Prostate gland (tissue), 2 donors: Measurements from ENCODE around the gene MAIP1. TPM values are rescaled to one million over a fixed set of nuclear protein-coding genes. Genes with fewer than 3 reads are reported as not detected.

ENCODE experiments used
- DNase-seq: peaks from one replicate; pipeline ENCODE4 v3.0.0-alpha.2; 2019; ENCODE audit warnings: low spot score
- H3K27ac ChIP-seq, 2 donors: fragments of 200-600 bp; sonication (generic); 2 replicates each; pipeline ENCODE4 v1.5.1; 2017 to 2019
- H3K27me3 ChIP-seq: fragments of 200-600 bp; sonication (generic); replicated peaks from 2 replicates; pipeline ENCODE4 v1.5.1; 2019; ENCODE audit not compliant: insufficient read depth
- H3K36me3 ChIP-seq, 2 donors: fragments of 200-600 bp; sonication (generic); 1 replicate in 1 of 2; 2 replicates in 1 of 2; pipeline versions ENCODE4 v1.5.1 to v1.8.1; 2017 to 2019
- H3K4me1 ChIP-seq: fragments of 200-600 bp; sonication (generic); replicated peaks from 2 replicates; pipeline ENCODE4 v1.5.1; 2019
- H3K4me3 ChIP-seq, 2 donors: fragments of 200-600 bp; sonication (generic); 2 replicates each; pipeline ENCODE4 v1.5.1; 2017 to 2019
- H3K9me3 ChIP-seq: fragments of 200-600 bp; sonication (generic); 2 replicates; pipeline ENCODE4 v1.5.1; 2017
- CTCF ChIP-seq, 4 experiments: fragments of 200-600 bp in 2 of 4; fragments of 450-650 bp in 2 of 4; sonication (generic) in 2 of 4; IDR thresholded peaks; 1 replicate in 3 of 4; 2 replicates in 1 of 4; pipeline ENCODE4 v1.5.1; 2016 to 2019; ENCODE audit warnings: antibody characterized with exemption in 4 of 4, mild to moderate bottlenecking in 2 of 4, moderate library complexity in 2 of 4
- POLR2A ChIP-seq: fragments of 450-650 bp; IDR thresholded peaks from one replicate; pipeline ENCODE4 v1.6.1; 2016; ENCODE audit warnings: antibody characterized with exemption, mild to moderate bottlenecking
- POLR2AphosphoS5 ChIP-seq: sonication (generic); formaldehyde crosslinking; IDR thresholded peaks from one replicate; pipeline ENCODE4 v1.6.1; 2017; ENCODE audit warnings: antibody characterized with exemption
- WGBS: methylation state at CpG from one replicate; pipeline ENCODE4 v1.1.5; 2018; 5-methylcytosine and 5-hydroxymethylcytosine counted together
- intact Hi-C: fragments of 100-400 bp; cut with DNase I; formaldehyde crosslinking; loops from one replicate; pipeline ENCODE4 v1.14.2; 2022
- total RNA-seq, 2 donors: library from RNA; depleted of rRNA; stranded (reverse); fragments of >200 nt; gene quantifications; one replicate each; pipeline ENCODE4 v1.1.0, GENCODE V29; 2016

The MAIP1 gene
- total RNA-seq, 2 donors from 2014 or later: 13.2 to 20.4 TPM

DNA sequence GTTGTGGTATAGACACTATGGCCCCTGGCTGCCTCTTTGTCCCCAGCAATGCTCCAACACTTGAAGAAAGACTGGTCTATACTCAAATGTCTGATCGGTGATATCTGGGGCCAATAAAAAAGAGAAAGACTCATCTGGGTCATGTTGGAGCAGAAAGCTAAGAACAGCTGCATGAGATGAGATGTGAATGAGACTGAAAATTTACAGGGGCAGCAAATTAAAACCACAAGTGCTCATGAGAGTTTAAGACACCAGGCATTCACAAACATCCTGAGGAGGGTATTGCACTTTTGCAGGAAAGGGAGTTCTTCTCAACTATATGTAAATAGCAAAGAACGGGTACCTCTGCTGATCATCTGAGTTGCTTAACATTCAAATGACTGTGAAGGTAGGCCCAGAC lies 36.3 kb downstream of the MAIP1 start:
- WGBS: 93% methylated on average over 2 of the region's 2 CpGs
- Histone ChIP-seq H3K27me3 (no peaks in the 10 kb centered on the region), H3K9me3 (no peaks in the 10 kb centered on the region), H3K27ac (no peak overlapping the region), H3K36me3 (no peaks in the 10 kb centered on the region), H3K4me1 (no peaks in the 10 kb centered on the region), H3K4me3 (no peak overlapping the region)
- no peak for DNase-seq
- TF ChIP-seq POLR2A: no peak
- TF ChIP-seq CTCF (IDR thresholded peaks at IDR 0.05): no peak
- TF ChIP-seq POLR2AphosphoS5: no peak
- intact Hi-C loops: no loop called here

- Histone ChIP-seq H3K27me3 (no peaks in the 10 kb centered on the region), H3K9me3 (no peaks in the 10 kb centered on the region), H3K4me3 (no peak overlapping the region), H3K4me1 (no peaks in the 10 kb centered on the region), H3K36me3 (no peaks in the 10 kb centered on the region), H3K27ac (no peak overlapping the region)
- 95% methylated on average over 3 of the region's 3 CpGs for WGBS
- intact Hi-C loops: no loop called here
- TF ChIP-seq POLR2AphosphoS5 (no peak), POLR2A (no peak), CTCF (IDR thresholded peaks at IDR 0.05) (no peak)
- no peak for DNase-seq
These were observed 36.9 kb downstream of the MAIP1 start for GRCh38 chr2:199992296-199992695.

GRCh38 chr2:199994371-199994770 lies 39.0 kb downstream of the MAIP1 start:
- Histone ChIP-seq H3K4me1 (no peaks in the 10 kb centered on the region), H3K4me3 (no peak overlapping the region), H3K27ac (no peak overlapping the region), H3K9me3 (no peaks in the 10 kb centered on the region), H3K27me3 (no peaks in the 10 kb centered on the region), H3K36me3 (no peaks in the 10 kb centered on the region)
- TF ChIP-seq CTCF (IDR thresholded peaks at IDR 0.05): no peak
- TF ChIP-seq POLR2A: no peak
- TF ChIP-seq POLR2AphosphoS5: no peak
- intact Hi-C loops: no loop called here
- 77% methylated on average over 3 of the region's 3 CpGs for WGBS
- DNase-seq: no peak

GRCh38 chr2:199994896-199995295 lies 39.5 kb downstream of the MAIP1 start:
- Histone ChIP-seq H3K36me3 (no peaks in the 10 kb centered on the region), H3K27me3 (no peaks in the 10 kb centered on the region), H3K4me1 (no peaks in the 10 kb centered on the region), H3K27ac (no peak overlapping the region), H3K9me3 (no peaks in the 10 kb centered on the region), H3K4me3 (no peak overlapping the region)
- no peak for DNase-seq
- intact Hi-C loops: no loop called here
- 93% methylated on average over 2 of the region's 2 CpGs for WGBS
- TF ChIP-seq CTCF (IDR thresholded peaks at IDR 0.05) (no peak), POLR2AphosphoS5 (no peak), POLR2A (no peak)

DNA sequence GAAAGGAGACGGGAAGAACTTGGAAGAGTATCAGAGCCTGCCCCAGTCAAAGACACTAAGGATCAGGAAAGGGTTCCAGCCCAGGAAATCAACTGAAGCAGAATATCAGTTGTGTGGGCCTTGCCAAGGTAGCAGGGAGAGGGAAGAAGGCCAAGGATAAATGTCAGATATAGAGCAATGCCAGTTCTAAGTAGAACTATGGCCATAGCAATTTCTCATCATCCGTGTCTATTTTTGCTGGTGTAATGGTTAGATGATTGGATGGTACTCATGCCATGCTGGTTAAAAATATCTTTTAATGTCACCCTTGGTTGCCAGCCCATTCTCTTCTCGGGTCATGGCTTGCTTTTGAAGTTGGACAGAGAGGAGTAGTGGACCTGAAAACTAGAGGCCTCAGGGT lies 41.9 kb downstream of the MAIP1 start:
- Histone ChIP-seq H3K27me3 (no peaks in the 10 kb centered on the region), H3K4me3 (no peak overlapping the region), H3K36me3 (no peaks in the 10 kb centered on the region), H3K27ac (no peak overlapping the region), H3K4me1 (no peaks in the 10 kb centered on the region), H3K9me3 (no peaks in the 10 kb centered on the region)
- WGBS: 90% methylated on average over 3 of the region's 3 CpGs
- no peak for DNase-seq
- no peak for TF ChIP-seq POLR2AphosphoS5
- no peak for TF ChIP-seq POLR2A
- no peak for TF ChIP-seq CTCF (IDR thresholded peaks at IDR 0.05)
- intact Hi-C loops: no loop called here
